HEK293 (cell line): Measurements from ENCODE around the gene LPIN3.

ENCODE experiments used
- CTCF ChIA-PET: fragments of 350-600 bp; formaldehyde crosslinking; extraction: SDS; loops from one replicate; lab custom pipeline; 2021; ENCODE audit warnings: antibody characterized with exemption; lab: Yijun Ruan, JAX
- POLR2A ChIA-PET: fragments of 300-600 bp; formaldehyde crosslinking; extraction: SDS; loops from one replicate; lab custom pipeline; 2020; ENCODE audit warnings: antibody characterized with exemption, inconsistent platforms; lab: Yijun Ruan, JAX
- H3K27ac ChIP-seq: fragments of 200-500 bp; sonication (Bioruptor generic); 2 replicates; pipeline ENCODE4 v1.5.1; 2014; ENCODE audit warnings: low read depth, low read length, control low read depth, inconsistent platforms; ENCODE audit errors: extremely low read depth
- H3K36me3 ChIP-seq, 2 experiments: fragments of 200-500 bp in 1 of 2; sonication (Bioruptor generic) in 1 of 2; 1 replicate in 1 of 2; 2 replicates in 1 of 2; pipeline ENCODE4 v1.5.1; 2014 to 2017; ENCODE audit warnings: inconsistent platforms in 2 of 2, low read length in 2 of 2; ENCODE audit not compliant: control insufficient read depth in 2 of 2, insufficient read depth in 1 of 2
- H3K4me1 ChIP-seq: fragments of 200-500 bp; sonication (Bioruptor generic); 2 replicates; pipeline ENCODE4 v1.5.1; 2014; ENCODE audit warnings: mild to moderate bottlenecking, low read length, inconsistent platforms; ENCODE audit not compliant: control insufficient read depth, insufficient read depth
- H3K4me3 ChIP-seq: 2 replicates; pipeline ENCODE4 v1.5.1; 2011; ENCODE audit warnings: low read depth, mild to moderate bottlenecking, control low read depth, low read length, moderate library complexity
- H3K9me3 ChIP-seq: fragments of 200-500 bp; sonication (Bioruptor generic); 2 replicates; pipeline ENCODE4 v1.5.1; 2014; ENCODE audit warnings: low read depth, low read length, inconsistent platforms; ENCODE audit not compliant: control insufficient read depth, insufficient read depth
- BCL11B ChIP-seq: fragments of 450-650 bp; formaldehyde crosslinking; IDR thresholded peaks from 2 replicates; pipeline ENCODE4 v1.5.1; 2016; ENCODE audit warnings: low read depth, missing biosample characterization, missing genetic modification characterization
- KLF16 ChIP-seq: fragments of 450-650 bp; formaldehyde crosslinking; IDR thresholded peaks from 2 replicates; pipeline ENCODE4 v1.5.1; 2017; ENCODE audit warnings: missing biosample characterization, missing genetic modification characterization
- OVOL3 ChIP-seq: fragments of 450-650 bp; formaldehyde crosslinking; IDR thresholded peaks from 2 replicates; pipeline ENCODE4 v1.5.1; 2016; ENCODE audit warnings: missing biosample characterization, missing genetic modification characterization
- PRDM10 ChIP-seq: fragments of 450-650 bp; formaldehyde crosslinking; IDR thresholded peaks from 2 replicates; pipeline ENCODE4 v1.5.1; 2016; ENCODE audit warnings: missing biosample characterization, missing genetic modification characterization
- RBAK ChIP-seq: fragments of 450-650 bp; formaldehyde crosslinking; IDR thresholded peaks from 2 replicates; pipeline ENCODE4 v1.5.1; 2016; ENCODE audit warnings: missing biosample characterization, missing genetic modification characterization
- SP2 ChIP-seq: fragments of 450-650 bp; formaldehyde crosslinking; IDR thresholded peaks from 2 replicates; pipeline ENCODE4 v1.5.1; 2016; ENCODE audit warnings: missing biosample characterization, missing genetic modification characterization
- WT1 ChIP-seq: fragments of 450-650 bp; formaldehyde crosslinking; IDR thresholded peaks from 2 replicates; pipeline ENCODE4 v1.5.1; 2016; ENCODE audit warnings: missing biosample characterization, missing genetic modification characterization
- ZBTB48 ChIP-seq: fragments of 450-650 bp; formaldehyde crosslinking; IDR thresholded peaks from 2 replicates; pipeline ENCODE4 v1.5.1; 2016; ENCODE audit warnings: missing biosample characterization, missing genetic modification characterization
- ZNF155 ChIP-seq: fragments of 450-650 bp; formaldehyde crosslinking; IDR thresholded peaks from 2 replicates; pipeline ENCODE4 v1.5.1; 2016; ENCODE audit warnings: missing biosample characterization, missing genetic modification characterization
- ZNF221 ChIP-seq: fragments of 450-650 bp; formaldehyde crosslinking; IDR thresholded peaks from 2 replicates; pipeline ENCODE4 v1.5.1; 2017; ENCODE audit warnings: missing biosample characterization, missing genetic modification characterization, borderline replicate concordance
- ZNF280C ChIP-seq: fragments of 450-650 bp; formaldehyde crosslinking; IDR thresholded peaks from 2 replicates; pipeline ENCODE4 v1.5.1; 2016; ENCODE audit warnings: missing biosample characterization, missing genetic modification characterization
- ZNF341 ChIP-seq: fragments of 450-650 bp; formaldehyde crosslinking; IDR thresholded peaks from 2 replicates; pipeline ENCODE4; 2016; ENCODE audit warnings: low read depth, missing biosample characterization, missing genetic modification characterization
- ZNF366 ChIP-seq: fragments of 450-650 bp; formaldehyde crosslinking; conservative IDR thresholded peaks from 2 replicates; pipeline ENCODE4 v1.5.1; 2016; ENCODE audit warnings: missing biosample characterization, missing genetic modification characterization
- ZNF513 ChIP-seq: fragments of 450-650 bp; IDR thresholded peaks from 2 replicates; pipeline ENCODE4 v1.5.1; 2018; ENCODE audit warnings: missing biosample characterization, missing genetic modification characterization
- ZNF704 ChIP-seq: fragments of 450-650 bp; formaldehyde crosslinking; IDR thresholded peaks from 2 replicates; pipeline ENCODE4 v1.5.1; 2016; ENCODE audit warnings: missing biosample characterization, missing genetic modification characterization

LPIN3 gene

GRCh38 chr20:41317546-41318270, 22.9 kb upstream of the LPIN3 start, which contains the start of gene ZHX3 (continued):
- 0 out of 2 replicates have a peak, but pooled peaks have one; percentile 39 for TF ChIP-seq ZNF513 (tag by site-specific recombination)
- TF ChIP-seq OVOL3 (tag by site-specific recombination) = no peak
- TF ChIP-seq SP2 (tag by site-specific recombination) = peak; percentile 73
- TF ChIP-seq, all 188 proteins: peak for 15

GRCh38 chr20:41318271-41318649, 22.4 kb upstream of the LPIN3 start:
- Histone ChIP-seq H3K4me1 (peaks cover 8% of the 10 kb centered on the region), H3K27ac (no peak overlapping the region), H3K4me3 (no peak overlapping the region), H3K36me3 (no peaks in the 10 kb centered on the region), H3K9me3 (no peaks in the 10 kb centered on the region)
- TF ChIP-seq ZNF704 = no peak
- TF ChIP-seq KLF16 = no peak
- TF ChIP-seq BCL11B = no peak
- no peak for TF ChIP-seq ZNF341 (tag by site-specific recombination)
- no peak for TF ChIP-seq ZBTB48 (tag by site-specific recombination)
- TF ChIP-seq ZNF221 (tag by site-specific recombination) = no peak
- TF ChIP-seq ZNF280C (tag by site-specific recombination) = no peak
- no peak for TF ChIP-seq ZNF366 (tag by site-specific recombination)
- TF ChIP-seq ZNF155 (tag by site-specific recombination) = no peak
- no peak for TF ChIP-seq RBAK
- POLR2A ChIA-PET = no interaction called here
- CTCF ChIA-PET = no interaction called here

- POLR2A ChIA-PET = no interaction called here
- CTCF ChIA-PET = interaction anchor here (0.9 to 1.1 kb wide), 2 partner anchors 20 to 226 kb away, joined by 4 read pairs; partner anchors contain the start of gene LPIN3
Observed at GRCh38 chr20:41320441-41320840, 20.2 kb upstream of the LPIN3 start.

More at GRCh38 chr20:41320441-41320840, 20.2 kb upstream of the LPIN3 start:
- H3K36me3 ChIP-seq = no peaks in the 10 kb centered on the region
- TF ChIP-seq PRDM10 (peak; percentile 79), WT1 (tag by site-specific recombination) (no peak)
- H3K4me1 ChIP-seq = peaks cover 3% of the 10 kb centered on the region; the same call in 1 of the 2 replicates
- H3K4me3 ChIP-seq = no peak overlapping the region
- H3K9me3 ChIP-seq = no peaks in the 10 kb centered on the region
- no peak overlapping the region for H3K27ac ChIP-seq
